Measurements from ENCODE around the gene FARP2. TPM values are rescaled to one million over a fixed set of nuclear protein-coding genes. Genes with fewer than 3 reads are reported as not detected.

FARP2 gene
- total and polyA plus RNA-seq, 2 of the 13 experiments (the other 11 are each of a cell fraction or from before 2014, with no cell fraction given), result 28.0 to 45.4 TPM

GRCh38 chr2:241316825-241317224 is 39.3 kb upstream of the FARP2 start (continued):
- TF ChIP-seq ZNF280B (CRISPR knock-in tag; IDR thresholded peaks at IDR 0.05; ENCODE audit: borderline replicate concordance) (no peak), NFKB2 (CRISPR knock-in tag; IDR thresholded peaks at IDR 0.05; ENCODE audit: borderline replicate concordance) (no peak), ATRX (CRISPR knock-in tag; IDR thresholded peaks at IDR 0.05; ENCODE audit: borderline replicate concordance) (no peak), MIER2 (CRISPR knock-in tag; IDR thresholded peaks at IDR 0.05) (no peak), ZMAT3 (CRISPR knock-in tag; conservative IDR thresholded peaks at IDR 0.05) (no peak), KMT2B (CRISPR knock-in tag; IDR thresholded peaks at IDR 0.05) (no peak), ZKSCAN8 (CRISPR knock-in tag; IDR thresholded peaks at IDR 0.05; ENCODE audit: borderline replicate concordance) (no peak), ZBTB43 (CRISPR knock-in tag; conservative IDR thresholded peaks at IDR 0.05) (no peak), ZBTB7A (CRISPR knock-in tag; IDR thresholded peaks at IDR 0.05) (0 out of 2 replicates have a peak, but pooled peaks have one; percentile 39), NR0B2 (CRISPR knock-in tag; IDR thresholded peaks at IDR 0.05) (no peak), ZBTB34 (CRISPR knock-in tag; IDR thresholded peaks at IDR 0.05) (no peak), PRDM15 (CRISPR knock-in tag; IDR thresholded peaks at IDR 0.05) (no peak), HDAC1 (CRISPR knock-in tag; IDR thresholded peaks at IDR 0.05) (no peak), ZNF441 (CRISPR knock-in tag; IDR thresholded peaks at IDR 0.05; ENCODE audit: borderline replicate concordance) (no peak), SSRP1 (CRISPR knock-in tag; IDR thresholded peaks at IDR 0.05) (no peak), ZNF124 (CRISPR knock-in tag; IDR thresholded peaks at IDR 0.05) (no peak), TARDBP (CRISPR knock-in tag; IDR thresholded peaks at IDR 0.05) (0 out of 2 replicates have a peak, but pooled peaks have one; percentile 25), SP1 (IDR thresholded peaks at IDR 0.05) (no peak), SP1 (CRISPR knock-in tag; IDR thresholded peaks at IDR 0.05) (0 out of 2 replicates have a peak, but pooled peaks have one; percentile 3)

All from HepG2 (cell line).